Measurements from ENCODE around the gene ATP6V0C.

GRCh38 chr16:2495041-2495440, 18.7 kb upstream of the ATP6V0C start:
- TF ChIP-seq CTCF (conservative IDR thresholded peaks at IDR 0.05; ENCODE audit: low read depth, low read length) (no peak), EZH2 (IDR thresholded peaks at IDR 0.05; ENCODE audit: low read length, unreplicated experiment) (no peak), EZH2phosphoT487 (IDR thresholded peaks at IDR 0.05; ENCODE audit: borderline replicate concordance, low read length) (no peak)

All from PC-3 (cell line).